SIG-M5 treated with dmso at 0.1 percent for 504 hours (cell line): ENCODE results near the gene NUCKS1.
"Not testable (repeated sequence)": the region's sequence is repeated elsewhere in the genome, so short reads cannot be mapped to it uniquely, and the experiment has no call there.

ENCODE experiments used
- DNase-seq: peaks from one replicate; lab custom pipeline; 2025; ENCODE audit not compliant: unreplicated experiment; lab: John Stamatoyannopoulos, UW

The NUCKS1 gene

DNA sequence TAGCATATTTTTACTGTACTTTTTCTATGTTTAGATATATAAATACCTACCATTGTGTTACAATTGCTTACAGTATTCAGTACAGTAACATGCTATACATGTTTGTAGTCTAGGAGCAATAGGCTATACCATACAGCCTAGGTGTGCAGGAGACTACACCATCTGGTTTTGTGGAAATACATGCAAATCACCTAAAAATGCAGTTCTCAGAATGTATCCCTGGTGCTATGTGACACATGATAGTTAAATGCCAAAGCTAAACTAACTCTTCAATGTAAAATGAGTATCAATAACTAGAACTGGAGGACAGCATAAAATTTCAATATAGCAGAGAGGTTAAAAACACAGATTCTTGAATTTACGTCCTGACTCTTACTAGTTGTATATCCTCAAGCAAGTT lies 14.8 kb downstream of the NUCKS1 start:
- DNase-seq, result no peak

DNA sequence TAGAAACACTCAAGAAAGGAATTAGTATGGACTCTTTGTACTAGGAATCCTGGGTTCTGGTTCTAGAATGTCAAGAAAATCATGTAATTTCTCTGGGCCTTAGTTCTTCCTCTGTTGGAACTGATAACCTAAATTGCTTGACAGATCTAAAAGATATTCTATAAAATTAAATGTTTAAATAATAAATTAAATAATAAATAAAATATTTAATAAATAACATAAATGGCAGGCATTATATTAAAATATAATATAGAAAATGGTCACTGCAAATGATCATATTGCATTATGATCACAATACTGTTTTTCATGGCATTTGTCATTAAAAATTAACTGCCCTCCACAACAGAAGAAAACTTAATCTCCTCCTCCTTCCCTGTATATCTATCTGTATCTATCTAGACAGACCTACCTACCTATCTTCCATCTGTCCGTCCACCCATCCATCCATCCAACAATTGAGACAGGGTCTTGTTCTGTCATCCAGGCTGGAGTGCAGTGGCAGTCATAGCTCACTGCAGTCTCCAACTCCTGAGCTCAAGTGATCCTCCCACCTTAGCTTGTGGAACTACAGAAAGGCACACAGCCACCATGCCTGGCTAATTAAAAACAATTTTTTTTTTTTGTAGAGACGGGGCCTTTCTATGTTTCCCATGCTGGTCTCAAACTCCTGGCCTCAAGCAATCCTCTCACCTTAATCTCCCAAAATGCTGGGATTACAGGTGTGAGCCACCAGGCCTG lies 16.4 kb downstream of the NUCKS1 start:
- DNase-seq, result no peak

DNA sequence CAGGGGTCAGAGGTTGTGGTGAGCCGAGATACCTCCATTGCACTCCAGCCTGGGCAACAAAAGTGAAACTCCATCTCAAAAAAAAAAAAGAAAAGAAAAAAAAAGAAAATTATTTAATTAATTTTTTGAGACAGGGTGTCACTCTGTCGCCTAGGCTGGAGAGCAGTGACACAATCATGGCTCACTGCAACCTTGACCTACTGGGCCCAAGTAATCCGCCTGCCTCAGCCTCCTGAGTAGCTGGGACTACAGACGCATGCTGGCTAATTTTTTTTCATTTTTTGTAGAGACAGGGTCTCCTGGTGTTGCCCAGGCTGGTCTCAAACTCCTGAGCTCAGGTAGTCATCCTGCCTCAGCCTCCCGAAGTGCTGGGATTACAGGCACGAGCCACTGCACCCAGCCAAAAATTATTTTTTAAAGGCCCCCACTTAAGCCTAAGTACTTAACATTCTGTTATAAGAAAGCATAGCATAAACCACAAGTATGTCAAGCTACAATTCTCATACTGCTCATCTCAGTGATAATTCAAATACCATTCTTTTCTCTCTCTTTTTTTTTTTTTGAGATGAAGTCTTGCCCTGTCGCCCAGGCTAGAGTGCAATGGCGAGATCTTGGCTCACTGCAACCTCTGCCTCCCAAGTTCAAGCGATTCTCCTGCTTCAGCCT lies 19.9 kb downstream of the NUCKS1 start:
- no peak for DNase-seq

DNA sequence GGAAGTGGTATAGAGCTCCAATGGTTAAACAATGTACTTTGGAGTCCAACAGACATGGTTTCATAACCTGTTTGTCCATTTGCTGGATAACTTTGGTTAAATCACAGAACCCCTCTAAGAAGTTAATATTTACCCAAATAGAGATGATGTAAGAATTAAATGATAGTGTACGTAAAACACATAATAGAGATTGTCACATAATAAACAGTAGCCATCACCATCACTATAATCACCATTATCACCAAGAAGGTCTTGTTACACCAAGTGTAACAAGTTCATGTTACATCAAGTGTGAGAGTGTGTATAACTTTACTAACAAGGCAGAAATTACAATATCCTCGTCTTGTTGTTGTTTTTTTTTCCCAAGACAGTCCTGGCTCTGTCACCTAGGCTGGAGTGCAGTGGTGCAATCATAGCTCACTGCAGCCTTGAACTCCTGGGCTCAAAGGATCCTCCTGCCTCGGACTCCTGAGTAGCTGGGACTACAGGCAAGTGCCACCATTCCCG lies 23.3 kb downstream of the NUCKS1 start:
- no peak for DNase-seq

DNA sequence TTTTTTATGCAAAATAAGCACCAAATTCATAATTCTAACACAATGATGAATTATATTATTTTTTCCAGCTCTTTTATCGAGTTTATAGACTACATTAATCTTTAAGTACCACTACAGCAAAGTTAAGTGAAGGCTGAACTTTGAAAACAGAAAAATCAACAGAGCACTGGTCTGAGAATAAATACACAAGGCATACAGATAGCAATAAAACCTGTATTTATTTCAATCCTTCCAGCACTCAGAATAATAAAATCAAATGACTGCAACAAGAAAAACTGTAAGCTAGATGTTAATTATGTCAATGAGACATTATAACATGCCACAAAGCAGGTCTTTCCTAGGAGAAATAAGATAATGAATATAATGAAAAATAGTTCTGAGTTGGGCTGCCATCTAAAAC lies 24.5 kb downstream of the NUCKS1 start:
- DNase-seq, result no peak

DNA sequence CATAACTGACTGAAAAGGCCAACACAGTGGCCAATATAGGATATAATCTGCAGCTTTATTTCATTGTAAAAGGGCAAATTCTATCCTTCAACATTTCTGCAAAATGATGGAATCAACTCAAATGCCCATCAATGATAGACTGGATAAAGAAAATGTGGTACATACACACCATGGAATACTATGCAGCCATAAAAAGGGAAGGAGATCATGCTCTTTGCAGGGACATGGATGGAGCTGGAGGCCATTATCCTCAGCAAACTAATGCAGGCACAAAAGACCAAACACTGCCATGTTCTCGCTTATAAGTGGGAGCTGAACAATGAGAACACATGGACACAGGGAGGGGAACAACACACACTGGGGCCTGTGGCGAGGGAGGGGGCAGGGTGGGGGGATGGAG lies 29.2 kb downstream of the NUCKS1 start:
- not testable (repeated sequence) for DNase-seq

DNA sequence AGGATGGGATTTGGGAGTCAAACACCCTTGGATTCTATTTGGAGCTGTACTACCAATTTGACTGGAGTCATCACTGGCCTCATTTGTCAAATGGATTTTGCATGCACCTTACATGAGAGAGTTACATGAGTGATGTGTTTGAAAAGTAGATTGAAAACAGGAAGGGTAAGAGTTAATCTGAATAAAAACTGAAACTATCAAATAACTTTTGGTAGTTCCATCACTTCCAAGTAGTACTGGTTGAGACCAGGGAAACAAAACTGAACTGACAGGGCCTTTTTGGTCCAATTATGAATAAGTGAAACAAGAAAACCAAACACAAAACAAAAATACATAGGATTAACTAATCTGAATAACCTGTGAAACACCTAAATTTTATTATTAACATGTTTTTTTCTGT lies 30.2 kb downstream of the NUCKS1 start:
- DNase-seq, result no peak

DNA sequence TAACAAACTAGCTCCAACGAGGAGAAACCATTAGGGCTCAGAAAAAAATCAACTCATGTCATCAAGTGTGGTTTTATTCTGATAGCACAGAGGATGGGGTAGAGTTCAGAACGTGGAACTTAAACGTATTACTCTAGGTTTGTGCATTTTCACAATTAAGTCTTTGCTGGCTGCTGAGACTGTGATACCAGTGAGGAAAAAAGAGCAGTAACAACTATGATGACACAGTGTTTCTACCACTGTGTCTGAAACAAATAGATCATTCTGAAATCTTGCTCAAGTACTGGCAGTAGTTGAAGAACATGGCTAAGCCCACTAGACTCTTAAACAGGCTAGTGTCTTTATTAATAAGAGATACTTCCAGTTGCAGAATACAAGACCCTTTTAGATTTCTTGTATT lies 31.0 kb downstream of the NUCKS1 start:
- DNase-seq, result no peak

DNA sequence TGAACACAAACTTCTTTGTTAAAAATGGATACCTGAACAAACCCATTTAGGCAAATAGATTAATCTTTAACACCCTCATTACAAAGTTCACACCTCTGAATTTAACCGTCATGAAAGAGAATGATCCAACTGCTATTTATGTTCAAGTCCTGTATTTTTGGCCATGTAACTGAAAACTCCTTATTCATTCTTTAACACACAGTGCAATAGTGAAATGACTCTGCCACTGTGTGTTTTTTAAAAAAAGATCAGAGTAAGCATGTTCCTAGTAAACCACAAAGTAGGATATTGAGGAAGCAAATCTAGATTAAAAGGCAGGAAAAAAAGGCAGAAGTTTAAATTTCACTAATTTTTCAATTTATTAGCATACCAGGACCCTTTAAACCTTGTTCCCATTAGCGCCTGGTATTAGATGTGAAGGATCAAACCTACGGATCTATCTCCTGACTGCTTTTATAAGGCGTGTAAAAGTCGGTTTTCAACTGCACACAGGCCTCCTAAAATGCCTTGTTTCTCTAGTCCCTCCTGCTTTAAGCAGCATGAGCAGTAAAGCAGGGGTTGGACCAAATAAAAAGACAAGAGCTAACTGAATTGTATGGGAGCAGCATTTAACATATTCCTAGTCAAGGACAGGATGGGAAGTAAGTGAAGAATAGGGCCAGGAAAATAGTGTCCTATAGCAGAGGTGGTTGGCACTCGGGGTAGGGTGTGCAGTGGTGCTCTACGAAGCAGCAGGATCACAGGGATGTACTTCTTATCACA lies 33.4 kb downstream of the NUCKS1 start:
- DNase-seq, result no peak

DNA sequence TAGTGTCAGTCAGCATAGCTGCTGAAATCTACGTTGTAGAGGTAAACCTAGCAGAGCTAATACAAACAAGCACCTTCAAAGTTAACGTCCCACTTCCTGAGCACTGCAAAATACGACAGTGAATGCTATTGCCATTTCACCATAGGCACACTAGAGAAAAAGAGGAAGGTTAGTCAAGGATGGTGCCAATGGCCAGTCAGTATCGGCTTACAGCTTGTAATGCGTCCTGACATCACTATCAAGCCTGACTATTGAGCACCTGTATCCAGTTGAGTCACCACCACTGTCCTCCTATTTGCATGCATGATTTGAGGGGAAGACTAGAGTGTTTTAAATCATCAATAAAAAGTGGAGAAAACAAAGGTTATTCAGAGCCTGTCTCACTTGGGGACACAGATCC lies 34.4 kb downstream of the NUCKS1 start:
- peak; percentile 36 for DNase-seq

DNA sequence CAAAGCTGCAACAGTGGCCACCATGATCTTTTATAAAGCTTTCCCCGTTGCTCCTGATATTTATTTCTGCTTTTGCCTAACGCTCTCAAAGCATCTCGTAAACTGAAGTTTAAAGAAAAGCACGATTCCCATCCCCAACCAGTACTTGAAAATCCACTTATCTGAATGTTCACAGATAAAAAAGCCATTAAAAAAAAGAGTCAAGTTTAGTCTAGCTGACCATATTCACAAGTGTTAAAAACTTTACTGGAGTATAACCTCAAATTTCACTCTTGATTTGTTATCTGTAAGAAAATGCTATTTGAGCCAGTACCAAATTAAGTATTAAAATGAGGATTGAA lies 35.1 kb downstream of the NUCKS1 start:
- DNase-seq, result no peak

DNA sequence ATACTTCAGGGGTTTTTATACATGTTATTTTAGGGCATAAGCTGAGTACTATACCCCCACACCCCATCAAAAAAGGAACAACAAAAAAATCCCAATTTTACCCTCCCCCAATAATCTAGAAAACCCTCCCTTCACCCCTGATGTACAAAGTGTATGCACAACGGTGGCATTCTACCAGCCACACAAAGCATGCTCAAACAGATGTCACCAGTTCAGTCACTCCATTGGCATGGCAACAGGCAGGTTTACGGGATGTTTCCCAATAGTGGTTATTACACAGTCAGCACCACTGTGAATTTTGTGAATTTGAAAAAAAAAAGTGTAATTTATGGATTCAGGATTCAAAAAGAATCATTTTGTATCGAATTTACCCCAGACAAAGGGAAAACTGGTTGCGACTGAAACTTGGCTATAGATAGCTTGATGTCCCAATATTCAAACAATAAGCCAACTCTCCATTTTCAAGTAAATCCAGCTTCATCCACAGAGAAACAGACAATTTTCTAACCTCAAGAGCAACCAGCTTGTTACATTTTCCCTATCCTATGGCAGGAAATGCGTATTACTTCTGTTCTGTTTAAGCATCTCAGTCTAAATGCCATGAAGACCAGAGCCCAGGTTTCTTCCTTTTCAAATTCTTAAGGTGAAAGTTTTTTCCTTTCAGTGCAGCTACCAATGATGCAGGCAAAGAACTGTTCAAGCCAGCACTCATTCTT lies 35.6 kb downstream of the NUCKS1 start:
- peak; percentile 80 for DNase-seq

DNA sequence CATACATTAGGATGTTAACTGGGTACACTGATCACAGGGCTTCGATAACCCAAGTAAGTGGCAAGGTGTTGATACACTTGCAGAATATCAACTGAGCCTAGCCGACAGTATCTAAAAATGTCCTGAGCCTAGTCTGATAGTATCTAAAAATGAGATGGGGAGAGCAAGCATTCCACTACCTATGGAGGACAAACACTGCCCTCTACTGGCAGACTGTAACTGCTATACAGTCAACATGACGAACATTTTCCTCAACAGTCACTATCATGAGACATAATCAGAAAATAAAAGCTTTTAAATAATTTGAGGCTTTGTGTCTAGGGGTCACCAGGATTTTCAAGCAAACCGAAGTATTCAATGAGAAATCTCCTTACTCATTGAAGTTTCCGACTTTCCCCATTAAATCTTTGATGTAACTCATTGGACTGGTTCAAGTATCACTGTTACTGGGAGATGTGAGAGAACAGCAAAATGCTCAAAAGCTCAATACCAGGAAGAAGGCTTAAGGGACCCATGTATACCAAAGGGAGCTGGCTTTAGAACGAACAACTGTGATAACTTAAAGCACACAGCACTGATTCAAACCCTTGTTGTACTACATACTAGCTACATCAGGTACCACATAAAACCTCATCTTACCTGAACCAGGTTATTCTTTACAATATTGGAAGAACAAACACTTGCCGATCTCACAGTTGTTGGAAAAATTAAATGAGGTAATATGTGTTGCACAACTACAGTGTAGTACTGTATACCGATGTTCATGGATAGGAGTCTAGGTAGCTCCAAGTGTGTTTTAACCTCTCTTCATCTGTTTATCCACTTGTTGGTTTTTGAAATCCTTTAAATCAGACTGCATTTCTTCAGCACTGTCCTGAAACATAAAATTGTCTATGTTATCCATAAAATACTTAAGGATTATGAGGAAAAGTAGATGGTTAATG lies 38.6 kb downstream of the NUCKS1 start:
- peak; percentile 91 for DNase-seq

DNA sequence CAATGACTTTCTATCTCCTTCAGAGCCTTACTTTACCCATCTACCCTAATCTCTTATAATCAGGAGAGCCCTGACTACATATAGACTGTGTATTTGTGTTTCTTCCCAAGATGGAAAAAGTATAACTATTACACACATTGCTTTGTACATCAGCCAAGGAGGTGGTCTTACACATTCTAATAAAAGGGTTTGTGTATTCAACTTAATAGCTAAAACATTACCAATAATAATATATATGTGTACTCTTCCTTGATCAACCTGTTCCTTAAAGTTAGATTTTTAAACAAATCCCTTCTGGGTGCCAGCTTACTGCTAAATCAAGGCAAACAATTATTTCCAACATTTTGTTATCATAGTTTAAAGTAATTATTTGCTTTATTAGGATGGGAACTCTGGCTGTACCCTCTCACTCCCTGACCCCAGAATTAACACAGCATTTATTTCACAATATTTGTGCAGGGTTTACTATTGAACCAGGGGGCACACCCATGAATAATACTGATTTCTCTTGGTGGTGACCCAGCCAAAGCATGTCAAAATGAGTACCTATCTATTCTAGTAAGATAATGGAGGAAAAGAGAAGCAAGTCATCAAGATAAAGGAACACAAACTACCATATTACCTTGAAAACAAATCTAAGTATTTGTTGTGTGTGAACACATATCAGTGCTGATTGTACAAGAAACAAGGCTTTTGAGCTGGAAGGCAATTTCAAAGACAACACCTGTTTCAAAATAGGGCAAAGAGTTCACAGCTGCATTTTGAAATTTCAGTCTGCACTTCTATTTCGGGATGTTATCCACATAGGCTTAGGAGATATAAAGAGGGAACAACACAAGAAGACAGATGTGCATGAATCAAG lies 39.5 kb downstream of the NUCKS1 start:
- DNase-seq, result no peak

DNA sequence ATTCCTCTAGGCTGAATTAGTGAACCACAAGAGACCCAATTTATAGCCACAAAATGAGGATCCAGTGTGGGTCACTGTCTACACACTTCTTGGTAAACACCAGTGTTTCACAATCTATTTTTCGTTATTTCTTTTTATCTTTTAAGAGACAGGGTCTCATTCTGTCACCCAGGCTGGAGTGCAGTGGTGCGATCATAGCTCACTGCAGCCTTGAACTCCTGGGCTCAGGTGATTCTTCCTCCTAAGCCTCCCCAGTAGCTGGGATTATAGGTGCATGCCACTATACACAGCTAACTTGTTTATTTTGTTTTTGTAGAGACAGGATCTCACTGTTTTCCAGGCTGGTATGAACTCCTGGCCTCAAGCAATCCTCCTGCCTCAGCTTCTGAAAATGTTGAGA lies 40.3 kb downstream of the NUCKS1 start:
- no peak for DNase-seq

DNA sequence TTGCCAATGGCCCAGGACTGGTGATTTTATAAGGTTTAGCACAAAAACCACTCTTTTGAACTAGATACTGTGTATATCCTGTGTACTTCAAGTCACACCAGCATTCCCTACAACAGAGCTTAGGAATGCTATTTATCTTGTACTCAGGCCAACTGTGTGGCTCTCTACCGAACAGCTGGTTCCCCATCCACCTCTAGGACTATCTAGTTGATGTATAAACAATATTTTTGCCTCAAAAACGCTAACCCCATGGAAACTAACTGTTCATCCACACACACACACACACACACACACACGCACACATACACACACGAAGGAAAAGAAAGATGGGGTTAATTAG lies 41.0 kb downstream of the NUCKS1 start:
- DNase-seq, result no peak

DNA sequence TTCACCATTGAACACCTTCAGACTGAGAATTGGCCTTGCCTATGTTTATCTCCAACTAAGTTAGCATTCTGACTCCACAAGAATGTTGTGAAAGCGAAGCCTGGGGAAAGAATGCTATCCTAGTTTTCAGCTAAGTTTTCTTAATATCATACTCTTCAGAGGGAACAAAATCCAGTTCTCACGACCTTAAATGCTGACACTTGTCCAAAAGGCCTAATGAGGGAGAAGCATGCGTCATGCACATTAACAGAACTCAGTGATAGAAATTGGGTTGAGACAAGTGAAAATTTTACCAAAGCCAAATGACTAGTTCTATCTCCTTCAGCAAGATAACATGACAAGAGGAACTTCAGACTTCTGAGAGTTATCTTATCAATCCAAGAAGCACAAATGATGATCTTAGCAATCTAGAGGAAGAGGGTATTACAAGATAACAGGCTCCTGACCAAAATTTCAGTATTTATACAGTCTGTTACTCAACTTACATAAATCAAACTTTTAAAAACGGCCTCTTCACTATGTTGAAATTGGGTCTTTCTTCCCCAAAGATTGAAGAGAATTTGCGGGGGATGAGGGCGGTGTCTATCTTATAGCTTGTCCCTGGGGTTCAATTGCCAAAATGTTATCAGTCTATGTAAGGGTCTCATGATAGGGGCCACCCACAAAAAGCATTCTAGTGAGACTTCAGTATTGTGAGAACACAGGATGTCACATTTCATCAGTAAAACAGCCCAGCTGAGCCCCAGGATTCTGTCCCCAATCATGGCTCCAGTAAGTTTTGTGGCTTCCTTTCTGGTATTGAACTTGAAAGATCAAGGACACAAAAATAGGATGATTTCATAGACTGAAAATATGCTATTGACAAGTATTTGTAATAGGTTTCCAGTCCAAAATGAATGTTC lies 43.1 kb downstream of the NUCKS1 start:
- DNase-seq, result peak; percentile 17

DNA sequence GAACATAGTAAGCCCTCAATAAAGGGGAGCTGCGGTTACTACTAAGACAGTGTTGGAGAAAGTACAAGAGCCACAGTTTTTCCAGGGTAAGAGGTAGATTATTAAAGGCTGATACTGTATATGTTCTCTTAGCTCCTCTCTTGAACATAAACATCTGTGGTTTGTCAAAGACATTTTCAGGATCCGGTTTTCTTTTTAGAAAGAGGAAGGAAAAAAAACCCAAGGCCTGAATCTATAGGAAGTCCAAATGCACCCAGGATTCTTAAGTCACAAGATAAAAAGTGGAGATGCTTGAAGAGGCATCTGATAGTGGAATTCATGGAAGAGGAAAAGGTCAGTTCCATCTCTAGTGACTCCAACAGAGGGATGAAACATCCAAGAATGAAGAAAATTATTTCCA lies 45.1 kb downstream of the NUCKS1 start:
- DNase-seq, result peak; percentile 68
